ENCODE measurements around the gene FATE1.
A peak's percentile ranks its signal among the peaks of the same experiment; 100 is the strongest.

- TF ChIP-seq CTCF (IDR thresholded peaks at IDR 0.05), result peak in 5 of 6 experiments; percentile 52 to 70 (median 63)
- TF ChIP-seq POLR2A (IDR thresholded peaks at IDR 0.05), result no peak
These were observed 35.0 kb upstream of the FATE1 start for GRCh38 chrX:151680805-151681204.

Data from esophagus squamous epithelium (tissue), 4 donors.